ENCODE measurements around the gene PSME3IP1.
"Not testable (repeated sequence)": the region's sequence is repeated elsewhere in the genome, so short reads cannot be mapped to it uniquely, and the experiment has no call there.

Gene PSME3IP1

GRCh38 chr16:57200321-57200720 lies 14.5 kb upstream of the PSME3IP1 start:
- not testable (repeated sequence) for DNase-seq (ENCODE audit: low read depth in 3 of 3)

GRCh38 chr16:57196753-57197152 lies 10.9 kb upstream of the PSME3IP1 start:
- no peak for DNase-seq (ENCODE audit: low read depth in 3 of 3)

GRCh38 chr16:57196286-57196685 lies 10.4 kb upstream of the PSME3IP1 start:
- DNase-seq (ENCODE audit: low read depth in 3 of 3) = no peak

- no peak for DNase-seq (ENCODE audit: low read depth in 3 of 3)
These were observed 8.7 kb upstream of the PSME3IP1 start for GRCh38 chr16:57194512-57194911.

GRCh38 chr16:57192720-57193486 lies 7.1 kb upstream of the PSME3IP1 start:
- no peak for DNase-seq (ENCODE audit: low read depth in 3 of 3)

- DNase-seq (ENCODE audit: low read depth in 3 of 3) = no peak
These were observed 6.3 kb upstream of the PSME3IP1 start for GRCh38 chr16:57192146-57192545.

- no peak for DNase-seq (ENCODE audit: low read depth in 3 of 3)
These were observed 5.3 kb upstream of the PSME3IP1 start for GRCh38 chr16:57191056-57191571.

GRCh38 chr16:57190136-57190535 lies 4.3 kb upstream of the PSME3IP1 start:
- no peak for DNase-seq (ENCODE audit: low read depth in 3 of 3)

GRCh38 chr16:57189527-57189926 lies 3.7 kb upstream of the PSME3IP1 start:
- not testable (repeated sequence) for DNase-seq (ENCODE audit: low read depth in 3 of 3)

GRCh38 chr16:57188711-57189002 lies 2.8 kb upstream of the PSME3IP1 start:
- DNase-seq (ENCODE audit: low read depth in 3 of 3) = no peak

- DNase-seq (ENCODE audit: low read depth in 3 of 3) = not testable (repeated sequence)
These were observed 2.3 kb upstream of the PSME3IP1 start for GRCh38 chr16:57187902-57188710.

GRCh38 chr16:57186872-57187854 lies 1.3 kb upstream of the PSME3IP1 start:
- DNase-seq (ENCODE audit: low read depth in 3 of 3) = no peak

GRCh38 chr16:57185446-57185944 lies 344 bp downstream of the PSME3IP1 start:
- DNase-seq (ENCODE audit: low read depth in 3 of 3) = no peak

- DNase-seq (ENCODE audit: low read depth in 3 of 3) = no peak
These were observed 873 bp downstream of the PSME3IP1 start for GRCh38 chr16:57184887-57185445.

GRCh38 chr16:57184113-57184512 lies 1.7 kb downstream of the PSME3IP1 start:
- no peak for DNase-seq (ENCODE audit: low read depth in 3 of 3)

- no peak for DNase-seq (ENCODE audit: low read depth in 3 of 3)
These were observed 6.5 kb downstream of the PSME3IP1 start for GRCh38 chr16:57179215-57179828.

GRCh38 chr16:57178793-57179212 lies 7.0 kb downstream of the PSME3IP1 start:
- no peak for DNase-seq (ENCODE audit: low read depth in 3 of 3)

GRCh38 chr16:57178196-57178595 lies 7.6 kb downstream of the PSME3IP1 start:
- DNase-seq (ENCODE audit: low read depth in 3 of 3) = no peak

- no peak for DNase-seq (ENCODE audit: low read depth in 3 of 3)
These were observed 9.9 kb downstream of the PSME3IP1 start for GRCh38 chr16:57175896-57176295.

GRCh38 chr16:57172721-57173290 lies 13.0 kb downstream of the PSME3IP1 start:
- DNase-seq (ENCODE audit: low read depth in 3 of 3) = no peak
